ENCODE measurements around the gene ZNF219. TPM values are rescaled to one million over a fixed set of nuclear protein-coding genes. Genes with fewer than 3 reads are reported as not detected.

Gene ZNF219
- total and polyA plus RNA-seq, 2 of the 13 experiments (the other 11 are each of a cell fraction or from before 2014, with no cell fraction given), result 34.5 to 36.6 TPM

DNA sequence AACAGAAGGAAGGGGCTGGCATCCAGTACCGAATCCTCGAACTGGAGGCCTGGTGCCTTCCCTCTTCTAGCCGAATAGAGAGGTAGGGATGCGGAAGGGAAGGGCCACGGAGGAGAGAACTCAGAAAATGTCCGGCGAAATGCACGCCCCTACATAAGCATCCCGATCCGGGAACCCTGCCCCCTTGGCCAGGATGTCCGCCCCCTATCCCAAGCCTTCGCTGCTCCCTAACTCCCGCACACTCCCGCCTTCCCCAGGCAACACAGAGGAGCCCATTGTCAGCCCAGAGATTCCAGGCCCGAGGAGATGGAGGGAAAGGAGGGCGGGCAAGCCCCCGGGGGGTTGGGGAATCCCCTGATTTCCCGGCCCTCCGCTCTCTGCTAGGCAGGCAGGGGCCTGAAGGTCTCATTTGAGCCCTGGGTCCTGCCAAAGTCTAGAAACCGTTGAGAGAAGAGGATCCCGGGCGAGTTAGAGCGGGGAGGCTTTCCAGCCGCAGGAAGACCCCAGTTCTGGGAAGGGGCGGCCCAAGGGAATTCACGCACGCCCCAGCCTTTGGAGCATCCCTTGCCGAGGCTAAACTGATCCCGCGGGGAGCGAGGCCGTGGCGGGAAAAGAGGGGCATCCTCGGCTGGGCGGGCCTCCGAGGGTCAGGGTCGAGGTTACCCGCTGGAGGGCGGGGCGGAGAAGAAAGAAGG lies 28.9 kb downstream of the ZNF219 start (continued):
- TF ChIP-seq, protein P1, sequence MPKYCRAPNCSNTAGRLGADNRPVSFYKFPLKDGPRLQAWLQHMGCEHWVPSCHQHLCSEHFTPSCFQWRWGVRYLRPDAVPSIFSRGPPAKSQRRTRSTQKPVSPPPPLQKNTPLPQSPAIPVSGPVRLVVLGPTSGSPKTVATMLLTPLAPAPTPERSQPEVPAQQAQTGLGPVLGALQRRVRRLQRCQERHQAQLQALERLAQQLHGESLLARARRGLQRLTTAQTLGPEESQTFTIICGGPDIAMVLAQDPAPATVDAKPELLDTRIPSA (CRISPR knock-in tag; IDR thresholded peaks at IDR 0.05; ENCODE audit: borderline replicate concordance), result no peak
- TF ChIP-seq RBAK (CRISPR knock-in tag; IDR thresholded peaks at IDR 0.05) (no peak), TSC22D2 (CRISPR knock-in tag; IDR thresholded peaks at IDR 0.05; ENCODE audit: borderline replicate concordance) (no peak), HNRNPL (IDR thresholded peaks at IDR 0.05; ENCODE audit: low read depth, low read length) (0 out of 2 replicates have a peak, but pooled peaks have one; percentile 32), HOXA7 (CRISPR knock-in tag; IDR thresholded peaks at IDR 0.05) (no peak), THAP11 (CRISPR knock-in tag; IDR thresholded peaks at IDR 0.05) (peak; percentile 49; the same call in 1 of the 2 replicates), ZNF577 (CRISPR knock-in tag; IDR thresholded peaks at IDR 0.05; ENCODE audit: borderline replicate concordance, low read depth) (no peak), ZNF703 (CRISPR knock-in tag; IDR thresholded peaks at IDR 0.05; ENCODE audit: borderline replicate concordance) (0 out of 2 replicates have a peak, but pooled peaks have one; percentile 90), ZNF264 (CRISPR knock-in tag; IDR thresholded peaks at IDR 0.05) (no peak)
- TF ChIP-seq, protein P2, sequence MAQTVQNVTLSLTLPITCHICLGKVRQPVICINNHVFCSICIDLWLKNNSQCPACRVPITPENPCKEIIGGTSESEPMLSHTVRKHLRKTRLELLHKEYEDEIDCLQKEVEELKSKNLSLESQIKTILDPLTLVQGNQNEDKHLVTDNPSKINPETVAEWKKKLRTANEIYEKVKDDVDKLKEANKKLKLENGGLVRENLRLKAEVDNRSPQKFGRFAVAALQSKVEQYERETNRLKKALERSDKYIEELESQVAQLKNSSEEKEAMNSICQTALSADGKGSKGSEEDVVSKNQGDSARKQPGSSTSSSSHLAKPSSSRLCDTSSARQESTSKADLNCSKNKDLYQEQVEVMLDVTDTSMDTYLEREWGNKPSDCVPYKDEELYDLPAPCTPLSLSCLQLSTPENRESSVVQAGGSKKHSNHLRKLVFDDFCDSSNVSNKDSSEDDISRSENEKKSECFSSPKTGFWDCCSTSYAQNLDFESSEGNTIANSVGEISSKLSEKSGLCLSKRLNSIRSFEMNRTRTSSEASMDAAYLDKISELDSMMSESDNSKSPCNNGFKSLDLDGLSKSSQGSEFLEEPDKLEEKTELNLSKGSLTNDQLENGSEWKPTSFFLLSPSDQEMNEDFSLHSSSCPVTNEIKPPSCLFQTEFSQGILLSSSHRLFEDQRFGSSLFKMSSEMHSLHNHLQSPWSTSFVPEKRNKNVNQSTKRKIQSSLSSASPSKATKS (CRISPR knock-in tag; IDR thresholded peaks at IDR 0.05), result no peak
- TF ChIP-seq, protein P3, sequence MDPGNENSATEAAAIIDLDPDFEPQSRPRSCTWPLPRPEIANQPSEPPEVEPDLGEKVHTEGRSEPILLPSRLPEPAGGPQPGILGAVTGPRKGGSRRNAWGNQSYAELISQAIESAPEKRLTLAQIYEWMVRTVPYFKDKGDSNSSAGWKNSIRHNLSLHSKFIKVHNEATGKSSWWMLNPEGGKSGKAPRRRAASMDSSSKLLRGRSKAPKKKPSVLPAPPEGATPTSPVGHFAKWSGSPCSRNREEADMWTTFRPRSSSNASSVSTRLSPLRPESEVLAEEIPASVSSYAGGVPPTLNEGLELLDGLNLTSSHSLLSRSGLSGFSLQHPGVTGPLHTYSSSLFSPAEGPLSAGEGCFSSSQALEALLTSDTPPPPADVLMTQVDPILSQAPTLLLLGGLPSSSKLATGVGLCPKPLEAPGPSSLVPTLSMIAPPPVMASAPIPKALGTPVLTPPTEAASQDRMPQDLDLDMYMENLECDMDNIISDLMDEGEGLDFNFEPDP (CRISPR knock-in tag; conservative IDR thresholded peaks at IDR 0.05), result no peak
- TF ChIP-seq, protein P4, sequence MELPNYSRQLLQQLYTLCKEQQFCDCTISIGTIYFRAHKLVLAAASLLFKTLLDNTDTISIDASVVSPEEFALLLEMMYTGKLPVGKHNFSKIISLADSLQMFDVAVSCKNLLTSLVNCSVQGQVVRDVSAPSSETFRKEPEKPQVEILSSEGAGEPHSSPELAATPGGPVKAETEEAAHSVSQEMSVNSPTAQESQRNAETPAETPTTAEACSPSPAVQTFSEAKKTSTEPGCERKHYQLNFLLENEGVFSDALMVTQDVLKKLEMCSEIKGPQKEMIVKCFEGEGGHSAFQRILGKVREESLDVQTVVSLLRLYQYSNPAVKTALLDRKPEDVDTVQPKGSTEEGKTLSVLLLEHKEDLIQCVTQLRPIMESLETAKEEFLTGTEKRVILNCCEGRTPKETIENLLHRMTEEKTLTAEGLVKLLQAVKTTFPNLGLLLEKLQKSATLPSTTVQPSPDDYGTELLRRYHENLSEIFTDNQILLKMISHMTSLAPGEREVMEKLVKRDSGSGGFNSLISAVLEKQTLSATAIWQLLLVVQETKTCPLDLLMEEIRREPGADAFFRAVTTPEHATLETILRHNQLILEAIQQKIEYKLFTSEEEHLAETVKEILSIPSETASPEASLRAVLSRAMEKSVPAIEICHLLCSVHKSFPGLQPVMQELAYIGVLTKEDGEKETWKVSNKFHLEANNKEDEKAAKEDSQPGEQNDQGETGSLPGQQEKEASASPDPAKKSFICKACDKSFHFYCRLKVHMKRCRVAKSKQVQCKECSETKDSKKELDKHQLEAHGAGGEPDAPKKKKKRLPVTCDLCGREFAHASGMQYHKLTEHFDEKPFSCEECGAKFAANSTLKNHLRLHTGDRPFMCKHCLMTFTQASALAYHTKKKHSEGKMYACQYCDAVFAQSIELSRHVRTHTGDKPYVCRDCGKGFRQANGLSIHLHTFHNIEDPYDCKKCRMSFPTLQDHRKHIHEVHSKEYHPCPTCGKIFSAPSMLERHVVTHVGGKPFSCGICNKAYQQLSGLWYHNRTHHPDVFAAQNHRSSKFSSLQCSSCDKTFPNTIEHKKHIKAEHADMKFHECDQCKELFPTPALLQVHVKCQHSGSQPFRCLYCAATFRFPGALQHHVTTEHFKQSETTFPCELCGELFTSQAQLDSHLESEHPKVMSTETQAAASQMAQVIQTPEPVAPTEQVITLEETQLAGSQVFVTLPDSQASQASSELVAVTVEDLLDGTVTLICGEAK (IDR thresholded peaks at IDR 0.05), result no peak
- TF ChIP-seq, protein P4 (CRISPR knock-in tag; IDR thresholded peaks at IDR 0.05), result no peak

Data from HepG2 (cell line).